GM18520 (cell line): Measurements from ENCODE around the gene DCDC2C.

Experiments used
- ATAC-seq: cut with Tn5 transposase; IDR thresholded peaks from one replicate; pipeline ENCODE4 v1.9.1; 2021; ENCODE audit not compliant: unreplicated experiment

Gene DCDC2C

GRCh38 chr2:3742743-3743508 lies 39.6 kb downstream of the DCDC2C start:
- ATAC-seq = no peak

DNA sequence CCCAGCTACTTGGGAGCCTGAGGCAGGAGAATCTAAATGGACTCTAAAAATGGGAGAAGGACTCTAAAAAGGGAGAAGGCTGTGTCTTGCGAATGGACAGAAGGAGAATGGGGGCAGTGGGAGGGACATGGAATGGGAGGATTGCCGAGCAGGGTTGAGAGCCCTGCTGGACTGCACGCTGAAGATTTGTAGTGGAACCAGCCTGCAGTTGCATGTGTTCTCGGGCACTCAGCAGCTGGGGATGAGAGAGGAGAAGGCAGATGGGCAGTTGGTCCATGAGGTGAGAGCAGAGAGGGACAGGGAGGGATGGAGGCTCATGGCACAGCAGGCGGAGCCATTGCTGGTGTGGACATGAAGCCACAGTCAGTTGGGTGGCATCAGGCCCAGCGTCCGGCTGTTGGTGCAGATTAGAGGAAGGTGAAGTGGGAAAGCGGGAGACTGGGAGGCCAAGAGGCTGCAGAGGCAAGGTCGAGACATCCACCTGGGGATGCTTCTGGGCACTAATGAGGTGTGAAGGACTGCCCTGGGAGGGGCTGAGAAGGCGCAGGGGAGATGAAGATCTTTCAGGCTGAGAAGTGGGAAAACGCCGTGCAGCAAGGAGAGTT lies 40.7 kb downstream of the DCDC2C start:
- ATAC-seq = no peak

DNA sequence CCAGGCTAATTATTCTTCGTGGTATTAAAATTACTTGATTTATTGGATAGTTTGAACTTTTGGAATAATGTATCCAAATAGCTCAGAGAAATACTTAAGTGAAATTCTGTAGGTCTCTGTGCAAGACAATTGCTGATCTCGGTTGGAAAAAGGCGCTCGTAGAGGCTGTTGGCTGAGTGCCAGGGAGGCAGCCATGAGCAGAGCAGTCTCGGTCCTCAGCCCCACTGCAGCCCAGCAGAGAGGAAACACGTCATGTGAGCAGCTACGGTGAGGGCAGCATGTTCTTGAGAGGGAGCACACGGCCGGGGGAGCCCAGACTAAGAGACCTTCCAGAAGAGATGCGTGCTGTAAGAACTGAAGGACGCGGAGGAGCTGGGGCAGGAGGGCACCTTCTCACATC lies 42.5 kb downstream of the DCDC2C start:
- ATAC-seq = no peak

DNA sequence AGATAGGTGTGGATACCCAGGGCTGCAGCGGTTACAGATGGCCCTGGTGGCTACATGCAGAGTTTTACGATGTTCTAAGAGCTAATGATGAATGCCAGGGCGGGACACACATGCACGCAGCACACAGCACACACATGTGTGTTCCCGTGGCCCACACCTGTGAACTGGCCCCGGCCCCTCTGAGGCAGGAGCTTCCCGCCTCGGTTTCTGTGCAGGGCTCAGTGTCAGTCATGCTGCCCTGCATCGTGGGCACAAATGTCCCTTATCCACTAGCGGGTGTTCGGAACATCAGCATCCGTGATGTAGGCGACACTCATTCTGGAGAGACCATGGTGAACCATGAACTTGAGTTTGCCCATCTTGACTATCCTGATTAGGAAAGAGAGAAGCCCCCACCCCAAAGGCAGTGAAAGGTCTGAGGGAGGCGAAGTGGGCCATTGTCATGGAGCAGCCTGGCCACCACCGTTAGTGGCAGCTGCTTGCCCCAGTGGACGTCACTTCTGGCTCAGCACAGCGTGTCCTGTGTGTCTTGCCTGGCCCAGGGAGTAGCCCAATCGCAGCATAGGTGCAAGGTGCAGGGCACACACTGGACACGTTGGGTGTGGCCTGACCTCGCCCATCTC lies 43.8 kb downstream of the DCDC2C start:
- ATAC-seq = no peak

GRCh38 chr2:3747826-3748225 lies 44.5 kb downstream of the DCDC2C start:
- no peak for ATAC-seq

- no peak for ATAC-seq
Measured at GRCh38 chr2:3749201-3749600, 45.8 kb downstream of the DCDC2C start.

DNA sequence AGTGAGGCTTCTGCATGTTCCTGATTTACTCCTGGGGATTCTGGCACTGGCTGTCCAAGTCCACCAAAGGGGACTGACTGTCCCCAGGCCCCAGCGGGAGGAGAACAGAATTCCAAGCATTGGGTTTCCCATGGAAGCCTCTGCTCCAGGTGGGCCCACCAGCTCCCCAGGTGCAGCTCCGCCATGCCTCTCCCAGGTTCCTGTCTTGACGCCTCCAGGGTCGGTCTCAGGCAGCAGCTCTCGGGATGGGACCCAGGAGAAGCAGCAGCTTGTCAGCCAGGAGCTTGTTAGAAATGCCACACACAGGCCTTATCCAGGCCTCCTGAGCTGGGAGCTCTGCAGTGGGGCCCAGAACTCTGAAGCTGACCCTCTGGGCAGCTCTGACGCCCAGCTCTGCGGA lies 47.9 kb downstream of the DCDC2C start:
- ATAC-seq = no peak

DNA sequence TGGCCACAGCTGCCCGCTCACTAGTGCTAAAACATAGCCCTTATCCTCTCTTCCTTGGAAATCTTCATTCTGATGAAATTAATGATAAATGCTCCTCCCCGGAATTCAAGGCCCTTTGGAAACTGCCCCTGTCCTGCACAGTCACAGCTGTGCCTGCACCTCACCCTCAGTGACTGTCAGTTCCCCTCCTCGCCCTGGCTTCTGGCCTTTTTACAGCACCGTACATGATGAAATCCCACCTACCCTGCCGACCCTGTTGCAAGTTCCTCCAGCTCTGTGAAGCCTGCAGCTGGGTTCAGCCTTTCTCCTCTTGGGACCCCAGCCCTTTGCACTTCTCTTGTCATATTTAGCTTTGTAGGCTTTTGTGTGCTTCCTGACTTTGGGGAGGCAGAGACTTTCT lies 48.4 kb downstream of the DCDC2C start:
- ATAC-seq = no peak

DNA sequence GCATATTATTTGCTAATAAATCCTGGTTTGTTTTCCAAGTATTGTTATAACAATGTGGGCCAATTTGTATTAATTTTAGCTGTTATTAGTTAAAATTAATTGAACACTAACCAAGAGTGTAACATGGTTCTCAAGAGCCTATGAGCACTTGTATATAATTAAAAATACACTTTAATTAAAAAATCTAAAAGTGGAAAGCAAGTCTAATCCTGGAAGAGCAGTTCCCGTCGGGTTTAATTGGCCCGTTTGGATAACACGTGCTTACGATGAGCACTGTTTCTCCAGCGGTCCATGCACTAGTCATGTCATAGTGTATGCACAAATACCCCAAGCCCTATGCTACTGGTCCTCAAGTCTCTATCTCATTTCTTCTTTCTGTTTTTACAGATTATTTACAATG lies 49.0 kb downstream of the DCDC2C start:
- ATAC-seq = no peak

GRCh38 chr2:3753561-3753960 lies 50.2 kb downstream of the DCDC2C start:
- no peak for ATAC-seq

GRCh38 chr2:3754280-3754679 lies 50.9 kb downstream of the DCDC2C start:
- ATAC-seq = no peak

DNA sequence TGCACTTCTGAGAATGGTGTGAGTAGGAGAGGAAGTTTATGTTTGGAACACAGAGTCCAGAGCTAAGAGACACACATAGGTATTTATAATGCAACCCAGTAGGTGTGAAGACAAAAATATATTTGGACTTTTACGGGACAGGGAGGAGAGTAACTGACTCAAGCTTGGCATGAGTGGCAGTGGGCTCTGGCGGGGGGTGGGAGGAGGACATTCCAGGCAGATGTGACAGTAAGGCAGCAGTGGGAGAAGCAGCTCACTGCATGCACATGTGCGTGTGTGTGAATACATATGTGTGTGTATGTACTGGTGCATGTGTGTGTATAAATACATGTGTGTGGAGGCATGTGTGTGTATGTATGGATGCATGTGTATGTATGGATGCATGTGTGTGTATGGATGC lies 51.4 kb downstream of the DCDC2C start:
- ATAC-seq = no peak

DNA sequence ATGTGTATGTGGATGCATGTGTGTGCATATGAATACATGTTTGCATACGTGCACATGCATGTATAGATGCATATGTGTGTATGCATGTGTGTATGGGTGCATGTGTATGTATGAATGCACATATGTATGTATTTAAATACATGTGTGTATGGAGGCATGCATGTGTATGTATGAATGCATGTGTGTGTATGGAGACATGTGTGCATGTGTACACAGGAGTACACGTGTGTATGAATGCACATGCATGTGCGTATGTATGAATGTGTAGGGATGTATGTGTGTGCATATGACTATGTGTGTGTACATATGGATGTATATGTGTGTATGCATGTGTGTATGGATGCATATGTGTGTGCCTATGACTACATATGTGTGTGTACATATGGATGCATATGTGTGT lies 51.9 kb downstream of the DCDC2C start:
- no peak for ATAC-seq

- ATAC-seq = no peak
Measured at GRCh38 chr2:3756306-3756705, 52.9 kb downstream of the DCDC2C start.

- ATAC-seq = no peak
Measured at GRCh38 chr2:3758906-3759305, 55.5 kb downstream of the DCDC2C start.

DNA sequence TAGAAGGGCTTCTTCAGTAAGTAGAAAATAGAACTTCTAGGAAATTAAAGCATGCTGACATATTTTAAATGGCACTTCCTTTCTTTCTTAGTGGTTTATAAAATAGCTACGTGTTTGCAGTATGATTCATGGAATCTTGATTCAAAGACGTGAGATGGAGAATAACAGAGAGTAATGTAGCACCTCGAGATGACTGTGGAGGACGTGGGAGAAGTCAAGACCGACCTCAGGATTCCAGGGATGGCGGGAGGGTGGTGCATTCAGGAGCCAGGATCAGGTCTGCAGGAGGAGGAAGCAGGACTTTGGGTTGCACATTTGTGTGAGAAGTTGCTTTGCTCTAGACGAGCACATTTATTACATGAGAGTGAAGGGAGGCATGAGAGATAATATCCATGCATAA lies 56.0 kb downstream of the DCDC2C start:
- no peak for ATAC-seq

DNA sequence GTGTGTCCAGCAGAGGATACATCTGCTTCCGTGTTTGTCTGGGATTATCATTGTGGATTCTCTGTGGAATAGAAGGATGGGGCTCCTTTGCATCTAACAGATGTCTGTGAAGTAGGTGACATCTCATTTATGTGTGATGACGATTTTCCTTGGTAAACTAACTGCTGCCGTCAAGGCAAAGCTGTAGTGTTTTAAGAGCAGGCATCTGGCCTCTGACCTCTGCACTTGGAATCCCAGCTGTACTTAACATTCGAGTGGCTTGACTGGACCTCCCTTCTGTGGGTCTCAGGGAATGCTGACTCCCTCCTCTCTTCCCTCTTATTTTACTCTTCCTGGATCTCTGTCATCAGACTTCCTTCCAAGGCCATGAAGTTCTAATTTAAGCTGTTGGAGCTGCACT lies 56.4 kb downstream of the DCDC2C start:
- no peak for ATAC-seq

DNA sequence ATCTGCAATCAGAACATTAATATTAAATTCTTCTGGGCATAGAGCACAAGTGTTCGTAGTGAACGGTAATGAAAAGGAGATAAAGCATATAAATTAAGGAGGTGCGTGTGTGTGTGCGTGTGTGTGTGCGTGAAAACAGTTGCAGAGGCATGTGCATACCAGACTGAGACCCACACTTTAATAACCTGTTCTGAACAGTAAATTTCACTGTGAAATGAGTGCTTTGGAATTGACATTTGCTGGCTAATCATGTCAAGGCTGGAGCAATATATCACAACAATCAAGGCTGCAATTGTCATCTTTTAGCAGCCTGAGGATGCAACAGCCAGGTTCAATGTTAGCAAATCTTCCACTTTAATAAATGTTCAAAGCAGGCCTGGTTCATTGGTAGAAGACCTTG lies 57.9 kb downstream of the DCDC2C start:
- no peak for ATAC-seq

- no peak for ATAC-seq
Measured at GRCh38 chr2:3762771-3763447, 59.5 kb downstream of the DCDC2C start.

- no peak for ATAC-seq
Measured at GRCh38 chr2:3766824-3767223, 63.4 kb downstream of the DCDC2C start.

DNA sequence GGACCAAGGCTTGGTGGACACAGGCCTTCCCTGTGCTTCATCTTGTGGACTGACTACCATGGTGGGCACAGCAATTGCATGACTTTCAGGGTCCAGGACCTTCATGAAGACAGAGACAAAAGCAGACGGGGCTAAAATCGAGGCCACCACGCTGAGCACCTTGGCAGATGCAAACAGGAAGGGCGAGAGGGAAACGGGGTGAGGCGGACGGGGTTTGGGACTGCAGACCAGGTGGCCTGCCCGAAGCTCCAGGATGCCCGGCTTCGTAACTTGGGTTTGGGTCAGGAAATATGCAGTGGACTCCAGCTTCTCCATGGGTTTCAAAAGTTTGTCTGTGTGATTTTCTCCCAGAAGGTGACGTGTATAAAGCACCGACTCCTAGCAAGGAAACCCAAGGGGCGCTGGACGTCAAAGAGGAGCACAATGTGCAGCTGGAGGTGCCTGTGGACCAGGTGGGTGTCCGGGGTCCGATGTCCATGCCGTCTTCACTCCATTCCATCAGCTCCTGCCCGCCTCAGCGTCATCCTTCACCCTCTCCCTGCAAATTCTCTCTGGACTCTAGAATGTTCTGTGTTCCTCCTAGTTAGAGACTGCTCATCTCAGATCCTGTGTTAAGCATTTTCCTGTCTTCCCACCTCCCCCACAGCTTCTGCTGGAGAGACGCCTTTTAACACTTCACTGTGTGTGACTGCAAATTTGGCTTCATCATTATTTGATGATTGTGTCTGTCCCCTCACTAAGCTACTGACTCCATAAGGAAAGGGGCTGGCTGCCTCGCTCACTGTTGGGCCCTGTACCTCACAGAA lies 65.8 kb downstream of the DCDC2C start:
- no peak for ATAC-seq
